GM23338 (cell line): Measurements from ENCODE around the gene BRD7.

Source experiments
- CREB1 ChIP-seq: fragments of 250-450 bp; sonication (Bioruptor Pico); IDR thresholded peaks from 2 replicates; pipeline ENCODE4 v1.5.0; 2020; ENCODE audit warnings: low read depth, mild to moderate bottlenecking, moderate library complexity
- CTCF ChIP-seq, 2 experiments: fragments of 200-600 bp in 1 of 2; sonication (generic) in 1 of 2; conservative IDR thresholded peaks; 2 replicates each; pipeline versions ENCODE4 v1.5.1 to v1.6.1; 2016 to 2017; ENCODE audit warnings: antibody characterized with exemption in 2 of 2, low read depth in 2 of 2, mild to moderate bottlenecking in 2 of 2, moderate library complexity in 1 of 2
- EZH2 ChIP-seq: fragments of 200-600 bp; sonication (generic); IDR thresholded peaks from one replicate; pipeline ENCODE4 v1.8.0; 2017; ENCODE audit warnings: antibody characterized with exemption, mild to moderate bottlenecking, low read depth; ENCODE audit not compliant: unreplicated experiment
- EZH2phosphoT487 ChIP-seq: fragments of 200-600 bp; sonication (generic); IDR thresholded peaks from one replicate; pipeline ENCODE4 v1.8.1; 2018; ENCODE audit warnings: antibody characterized with exemption; ENCODE audit not compliant: unreplicated experiment
- JUNB ChIP-seq: IDR thresholded peaks from one replicate; pipeline ENCODE4 v1.6.1; 2016; ENCODE audit warnings: antibody characterized with exemption; ENCODE audit not compliant: unreplicated experiment
- NANOG ChIP-seq: IDR thresholded peaks from 2 replicates; pipeline ENCODE4 v1.6.1; 2016; ENCODE audit warnings: antibody characterized with exemption, borderline replicate concordance
- POLR2AphosphoS5 ChIP-seq: IDR thresholded peaks from 2 replicates; pipeline ENCODE4 v1.6.1; 2016; ENCODE audit warnings: antibody characterized with exemption, low read depth
- STAT1 ChIP-seq: IDR thresholded peaks from one replicate; pipeline ENCODE4 v1.6.1; 2016; ENCODE audit warnings: antibody characterized with exemption; ENCODE audit not compliant: unreplicated experiment
- ZNF114 ChIP-seq: fragments of 250-450 bp; sonication (Bioruptor Pico); IDR thresholded peaks from 2 replicates; pipeline ENCODE4 v1.5.0; 2020; ENCODE audit warnings: mild to moderate bottlenecking, moderate library complexity

GRCh38 chr16:50407351-50407750 is 38.6 kb upstream of the BRD7 start:
- TF ChIP-seq CTCF (conservative IDR thresholded peaks at IDR 0.05; ENCODE audit: low read depth in 2 of 2): no peak
- TF ChIP-seq EZH2phosphoT487: no peak
- TF ChIP-seq EZH2: no peak
- no peak for TF ChIP-seq STAT1
- TF ChIP-seq CREB1 (CRISPR knock-in tag): no peak
- TF ChIP-seq JUNB: no peak
- no peak for TF ChIP-seq POLR2AphosphoS5
- no peak for TF ChIP-seq ZNF114 (CRISPR knock-in tag)
- TF ChIP-seq NANOG: no peak
